Subcutaneous adipose tissue (tissue), 4 donors: ENCODE data around the gene MCAT. TPM values are rescaled to one million over a fixed set of nuclear protein-coding genes. Genes with fewer than 3 reads are reported as not detected.

Experiments used
- total RNA-seq, 4 donors: library from RNA; depleted of rRNA; stranded (reverse); fragments of >200 nt; gene quantifications; one replicate each; pipeline ENCODE4 v1.1.0, GENCODE V29; 2016
- TF ChIP-seq, protein P1 (sequence below): fragments of 450-650 bp; IDR thresholded peaks from one replicate; pipeline ENCODE4 v1.5.1; 2016; ENCODE audit warnings: low read depth, mild to moderate bottlenecking, control low read depth, antibody characterized with exemption, moderate library complexity

The MCAT gene
- total RNA-seq, 4 donors from 2014 or later: 6.7 to 27.9 (median 16.6) TPM

DNA sequence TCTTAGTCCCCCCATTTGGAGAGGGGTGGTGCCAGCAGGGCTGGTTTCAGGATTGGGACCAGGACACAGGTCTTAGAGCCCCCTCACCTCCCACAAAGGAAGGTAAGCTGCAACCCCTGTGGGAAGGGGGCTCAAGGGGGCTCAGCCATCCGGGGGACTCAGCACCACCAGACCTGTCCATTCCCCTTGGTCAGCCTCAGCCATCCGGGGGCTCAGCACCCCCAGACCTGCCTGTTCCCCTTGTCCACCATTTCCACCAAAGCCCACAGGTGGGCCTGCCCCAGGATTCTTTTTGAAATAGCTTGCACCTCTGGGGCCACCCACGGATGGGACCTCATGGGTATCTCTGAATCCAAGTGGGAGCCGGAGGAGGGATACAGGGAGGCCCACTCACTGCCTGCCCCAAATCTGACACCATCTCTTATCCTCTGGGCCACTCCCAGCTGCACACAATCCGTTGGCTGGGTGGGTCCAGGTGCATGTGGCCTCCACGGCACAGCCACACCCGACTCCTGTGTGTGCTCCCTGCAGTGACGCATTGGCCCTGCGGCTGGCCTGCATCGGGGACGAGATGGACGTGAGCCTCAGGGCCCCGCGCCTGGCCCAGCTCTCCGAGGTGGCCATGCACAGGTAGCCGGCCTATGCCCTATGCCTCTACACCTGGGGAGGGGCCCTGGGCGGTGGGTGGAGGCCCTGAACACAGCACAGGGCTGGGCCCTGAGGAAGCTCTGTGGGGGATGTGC lies 15.9 kb downstream of the MCAT start:
- TF ChIP-seq, protein P1, sequence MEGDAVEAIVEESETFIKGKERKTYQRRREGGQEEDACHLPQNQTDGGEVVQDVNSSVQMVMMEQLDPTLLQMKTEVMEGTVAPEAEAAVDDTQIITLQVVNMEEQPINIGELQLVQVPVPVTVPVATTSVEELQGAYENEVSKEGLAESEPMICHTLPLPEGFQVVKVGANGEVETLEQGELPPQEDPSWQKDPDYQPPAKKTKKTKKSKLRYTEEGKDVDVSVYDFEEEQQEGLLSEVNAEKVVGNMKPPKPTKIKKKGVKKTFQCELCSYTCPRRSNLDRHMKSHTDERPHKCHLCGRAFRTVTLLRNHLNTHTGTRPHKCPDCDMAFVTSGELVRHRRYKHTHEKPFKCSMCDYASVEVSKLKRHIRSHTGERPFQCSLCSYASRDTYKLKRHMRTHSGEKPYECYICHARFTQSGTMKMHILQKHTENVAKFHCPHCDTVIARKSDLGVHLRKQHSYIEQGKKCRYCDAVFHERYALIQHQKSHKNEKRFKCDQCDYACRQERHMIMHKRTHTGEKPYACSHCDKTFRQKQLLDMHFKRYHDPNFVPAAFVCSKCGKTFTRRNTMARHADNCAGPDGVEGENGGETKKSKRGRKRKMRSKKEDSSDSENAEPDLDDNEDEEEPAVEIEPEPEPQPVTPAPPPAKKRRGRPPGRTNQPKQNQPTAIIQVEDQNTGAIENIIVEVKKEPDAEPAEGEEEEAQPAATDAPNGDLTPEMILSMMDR: no peak

DNA sequence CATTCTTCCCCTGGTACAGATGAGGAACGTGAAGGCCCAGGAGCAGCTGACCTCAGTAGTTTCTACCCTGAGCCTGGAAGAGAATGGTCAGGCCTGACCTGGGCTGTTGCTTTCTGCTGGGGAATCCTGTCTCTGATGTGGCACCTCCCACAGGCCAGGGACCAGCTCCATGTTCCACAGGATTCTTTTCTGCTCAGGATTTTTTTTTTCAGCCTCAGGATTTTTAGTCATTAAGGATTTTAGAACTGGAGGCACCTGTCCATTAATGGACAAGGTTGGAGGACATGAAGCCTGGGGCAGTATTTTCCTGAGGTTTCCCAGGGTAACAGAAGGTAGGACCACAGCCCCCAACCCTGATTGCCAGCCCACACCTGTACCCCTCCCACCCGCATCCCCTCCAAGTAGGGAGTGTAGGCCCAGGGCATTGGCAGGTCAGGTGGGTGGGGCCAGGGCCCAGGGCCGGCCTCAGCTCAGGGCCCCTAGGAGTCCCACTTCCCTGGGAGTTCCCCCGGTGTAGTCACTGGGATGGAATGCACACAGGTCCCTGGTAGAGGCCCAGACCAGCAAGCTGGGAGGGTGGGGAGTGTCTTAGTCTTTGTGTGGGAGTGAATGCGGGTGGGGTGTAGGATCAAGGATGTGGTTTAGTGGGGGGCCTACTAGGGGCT lies 16.6 kb downstream of the MCAT start:
- TF ChIP-seq, protein P1: no peak

DNA sequence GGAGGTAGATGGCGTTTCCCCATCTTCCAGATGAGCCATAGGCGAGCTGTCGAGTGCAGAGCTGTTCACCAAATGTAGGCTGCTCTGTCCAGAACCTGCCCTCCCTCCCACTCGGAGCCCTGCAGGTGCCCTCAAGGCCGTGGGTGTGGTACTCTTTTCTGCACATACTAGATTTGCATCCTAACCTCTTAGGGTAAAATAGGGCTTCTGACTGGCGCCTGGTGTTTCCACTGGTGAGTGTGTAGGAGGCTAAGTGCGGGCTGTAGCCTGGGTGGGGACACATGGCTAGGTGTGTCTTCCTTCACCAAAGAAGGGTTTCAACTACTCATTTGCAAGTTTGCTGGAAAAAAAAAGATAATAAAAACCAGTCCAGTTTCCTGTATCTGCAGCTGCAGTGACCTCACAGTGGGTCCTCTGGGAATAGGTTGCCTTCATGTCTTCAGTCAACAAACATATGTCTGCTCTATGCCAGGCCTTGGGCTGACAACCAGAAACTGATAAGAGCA lies 24.2 kb downstream of the MCAT start:
- TF ChIP-seq, protein P1: no peak

DNA sequence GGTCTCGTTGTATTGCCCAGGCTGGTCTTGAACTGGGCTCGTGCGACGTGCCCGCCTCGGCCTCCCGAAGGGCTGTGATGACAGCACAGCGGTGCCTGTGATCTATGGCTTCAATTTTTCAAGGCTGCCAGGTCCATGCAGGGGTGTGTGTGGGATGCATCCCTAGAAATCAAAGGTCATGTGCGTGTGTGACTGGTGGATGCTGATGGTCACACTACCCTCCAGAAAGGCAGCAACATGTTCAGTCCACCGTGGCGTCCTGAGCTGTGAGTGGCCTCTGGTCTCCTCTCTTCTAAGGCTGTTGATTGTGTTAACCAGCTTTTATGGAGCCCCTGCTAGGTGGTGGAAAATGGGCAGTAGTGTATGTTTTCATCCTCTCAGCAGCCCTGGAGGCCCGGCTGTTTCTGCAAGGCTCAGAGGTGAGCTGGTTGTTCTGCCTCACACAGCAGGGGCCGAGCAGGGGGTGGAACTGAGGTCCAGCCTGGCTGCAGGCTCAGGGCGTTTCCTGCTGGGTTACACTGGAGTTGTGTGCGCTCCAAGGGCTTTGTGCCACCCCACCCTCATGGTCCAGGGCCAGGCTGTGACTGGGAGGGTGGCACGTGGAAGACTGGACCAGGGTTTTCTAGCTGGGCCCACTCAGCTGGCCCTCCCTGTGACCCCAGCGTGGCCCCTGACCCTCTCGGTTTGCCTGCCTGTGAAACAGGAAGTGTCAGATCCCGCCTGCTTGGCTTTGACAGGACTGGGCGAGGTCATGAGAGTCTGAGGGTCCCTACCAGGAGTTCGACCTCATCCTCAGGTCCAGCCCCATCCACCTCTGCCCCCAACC lies 25.0 kb downstream of the MCAT start:
- TF ChIP-seq, protein P1: no peak

DNA sequence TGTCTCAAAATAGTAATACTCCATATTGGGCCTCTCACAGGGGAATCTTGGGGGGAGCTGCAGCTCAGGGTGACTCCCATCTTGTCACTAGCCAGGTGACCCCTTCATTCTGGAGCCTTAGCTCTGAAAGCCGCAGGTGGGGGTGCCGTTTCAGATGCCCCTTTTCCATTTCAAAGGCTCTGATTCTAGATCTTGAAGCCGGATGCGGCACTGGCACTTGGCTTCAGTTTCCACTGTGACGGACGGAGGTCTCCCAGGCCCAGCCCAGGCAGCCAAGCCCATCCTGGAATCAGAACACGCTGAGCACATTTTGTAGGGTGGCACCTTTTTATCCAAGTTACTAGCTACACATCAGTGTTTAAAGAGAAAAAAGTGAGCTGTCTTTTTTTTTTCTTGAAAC lies 26.3 kb downstream of the MCAT start:
- TF ChIP-seq, protein P1: no peak

DNA sequence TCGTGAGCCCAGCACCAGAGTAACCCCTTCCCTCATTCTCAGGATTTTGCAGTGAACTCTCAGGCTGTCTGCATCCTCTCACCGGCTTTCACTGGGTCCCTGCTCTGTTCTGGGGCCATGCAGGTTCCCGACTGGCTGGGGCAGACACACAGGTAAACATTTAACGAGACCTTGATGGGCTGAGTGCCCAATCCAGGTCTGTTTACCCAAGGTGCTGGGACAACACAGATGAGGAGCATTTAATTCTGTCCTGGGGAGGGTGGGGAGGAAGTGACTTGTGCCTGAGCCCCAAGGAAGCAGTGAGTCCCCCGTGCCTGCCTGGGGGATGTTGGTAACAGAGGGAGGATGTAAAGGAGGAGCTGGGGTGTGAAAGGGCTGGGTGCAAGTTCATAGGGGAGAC lies 28.2 kb downstream of the MCAT start:
- TF ChIP-seq, protein P1: no peak
